GM19438 (cell line): ENCODE data around the gene AGK.
"Not testable (repeated sequence)": the region's sequence is repeated elsewhere in the genome, so short reads cannot be mapped to it uniquely, and the experiment has no call there.

Experiments
- ATAC-seq: cut with Tn5 transposase; IDR thresholded peaks from one replicate; pipeline ENCODE4 v1.9.1; 2021; ENCODE audit warnings: low read depth; ENCODE audit not compliant: unreplicated experiment

Gene AGK

DNA sequence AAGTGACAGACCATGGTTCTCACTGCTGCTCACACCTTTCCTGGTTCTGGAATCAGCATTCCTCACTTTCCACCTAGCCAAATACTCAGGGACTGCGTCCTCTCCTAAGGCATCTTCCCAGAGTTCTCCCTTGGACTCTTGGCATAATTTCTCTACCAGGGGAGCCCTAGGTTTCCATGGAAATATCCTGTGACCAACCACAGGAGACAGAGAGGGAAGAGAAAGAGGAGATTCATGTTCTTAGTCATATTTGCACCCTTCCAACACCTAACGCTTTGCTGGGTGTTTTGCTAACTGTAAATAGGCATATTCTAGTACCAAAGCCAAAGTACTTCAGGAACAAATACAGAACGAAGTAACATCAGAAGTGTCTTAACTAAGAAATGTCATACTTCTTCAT, 122.1 kb downstream of the AGK start:
- no peak for ATAC-seq

DNA sequence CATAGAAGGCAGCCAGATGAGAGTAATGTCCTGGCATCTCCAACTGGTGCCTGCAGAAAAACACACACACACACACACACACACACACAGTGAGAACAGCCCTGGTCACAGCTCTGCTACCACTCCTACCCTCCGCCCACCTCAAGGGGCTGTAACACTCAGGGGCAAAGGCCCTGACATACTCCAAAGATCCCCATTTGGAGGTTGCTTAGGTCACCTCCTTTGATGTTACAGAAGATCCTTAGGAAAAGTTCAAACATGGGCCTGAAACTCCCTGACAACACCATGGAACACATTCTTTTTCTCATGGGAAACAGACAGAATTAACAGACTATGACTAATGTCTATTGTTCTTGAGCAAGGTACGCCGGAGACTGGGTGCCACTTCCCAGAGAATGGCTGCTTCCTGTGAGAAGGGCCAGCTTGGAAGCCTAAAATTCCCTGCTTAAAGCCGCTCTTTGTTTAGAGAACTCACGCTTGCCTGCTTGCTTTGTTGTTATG, 123.0 kb downstream of the AGK start:
- ATAC-seq, result no peak

DNA sequence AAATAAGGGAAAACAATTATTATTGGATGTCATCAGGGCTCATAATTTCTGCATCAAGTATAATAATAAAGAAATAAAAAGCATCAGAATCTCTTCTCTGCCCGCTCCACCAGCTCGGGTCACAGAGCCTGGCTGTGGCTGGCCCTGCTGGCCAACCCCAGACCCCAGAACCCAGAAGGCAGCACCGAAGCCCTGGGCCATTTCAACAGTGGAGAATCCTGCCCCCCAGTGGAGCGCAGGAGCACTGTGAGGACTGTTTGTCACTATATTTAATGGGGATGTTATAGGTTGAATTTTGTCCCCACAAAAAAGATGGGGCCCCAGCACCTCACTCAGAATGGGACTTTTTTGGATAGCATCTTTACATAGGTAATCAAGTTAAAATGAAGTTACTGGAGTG, 123.5 kb downstream of the AGK start:
- no peak for ATAC-seq

DNA sequence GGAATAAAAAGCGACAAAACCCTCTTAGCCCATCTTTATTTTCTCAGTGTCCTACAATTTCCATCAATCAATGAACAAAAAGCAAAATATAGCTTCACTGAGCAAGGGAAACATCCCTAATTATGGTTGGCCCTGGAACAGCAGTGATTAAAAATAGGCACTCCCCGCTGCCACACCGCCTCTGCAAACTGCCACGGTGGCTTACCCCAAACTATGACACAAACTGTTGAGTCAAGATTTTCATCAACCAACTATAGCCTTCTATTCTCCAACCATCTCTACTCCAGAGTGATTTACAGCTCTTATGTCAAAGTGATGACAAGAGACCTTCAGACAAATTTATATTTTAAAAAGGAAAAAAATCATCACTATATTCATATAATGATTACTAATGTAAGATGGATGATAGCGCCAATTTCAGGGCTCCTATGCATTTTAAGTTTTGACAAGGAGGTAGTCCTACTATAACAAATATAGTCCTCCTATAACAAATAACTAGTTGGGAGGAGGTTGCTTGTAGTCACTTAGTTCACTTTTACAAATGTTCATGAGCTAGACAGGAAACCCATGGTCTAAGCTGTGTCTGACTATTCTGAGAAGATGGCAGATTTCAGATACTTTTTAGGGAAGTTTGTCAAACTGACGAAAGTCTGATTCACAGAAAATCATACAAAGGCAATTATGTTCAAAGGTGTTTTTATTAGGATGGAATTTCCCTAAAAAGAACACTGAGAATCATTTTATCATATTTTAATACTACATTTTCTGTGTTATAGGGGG, 124.4 kb downstream of the AGK start:
- ATAC-seq, result no peak

DNA sequence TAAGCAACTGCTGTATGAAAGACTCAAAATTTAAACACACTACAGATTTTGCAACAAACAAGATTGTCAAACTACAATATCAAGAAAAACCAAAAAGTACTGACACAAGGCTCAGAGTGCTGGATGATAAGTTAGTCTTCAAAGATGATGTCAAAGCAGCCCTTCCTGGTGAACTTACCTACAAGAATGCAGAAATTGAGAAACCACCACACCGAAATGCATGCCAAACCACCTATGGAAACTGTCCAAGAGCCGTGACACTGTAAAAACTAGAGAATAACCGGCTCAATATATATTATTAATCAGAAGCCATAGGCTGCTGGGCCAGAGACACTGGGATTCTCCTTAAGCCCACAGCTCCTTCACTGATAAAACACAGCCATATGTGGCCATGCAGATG, 125.4 kb downstream of the AGK start:
- no peak for ATAC-seq

DNA sequence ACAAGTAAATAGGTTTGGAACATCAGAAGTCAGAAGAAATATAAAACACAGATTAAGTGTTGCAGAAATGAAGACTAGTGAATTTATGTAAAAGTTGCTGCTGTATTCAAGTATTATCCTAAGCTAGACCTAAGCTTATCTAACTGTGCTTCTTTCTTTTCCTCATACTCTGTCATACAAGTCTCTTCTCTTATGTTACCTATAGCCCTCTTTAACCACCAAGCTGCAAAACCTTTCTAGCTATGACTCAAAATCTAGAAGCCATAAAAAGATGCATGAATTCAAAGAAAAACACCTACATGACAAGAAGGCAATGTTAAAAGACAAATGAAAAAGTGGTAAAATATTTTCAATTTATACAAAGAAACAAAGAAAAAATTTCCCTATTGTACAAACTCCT, 127.8 kb downstream of the AGK start:
- ATAC-seq, result no peak

DNA sequence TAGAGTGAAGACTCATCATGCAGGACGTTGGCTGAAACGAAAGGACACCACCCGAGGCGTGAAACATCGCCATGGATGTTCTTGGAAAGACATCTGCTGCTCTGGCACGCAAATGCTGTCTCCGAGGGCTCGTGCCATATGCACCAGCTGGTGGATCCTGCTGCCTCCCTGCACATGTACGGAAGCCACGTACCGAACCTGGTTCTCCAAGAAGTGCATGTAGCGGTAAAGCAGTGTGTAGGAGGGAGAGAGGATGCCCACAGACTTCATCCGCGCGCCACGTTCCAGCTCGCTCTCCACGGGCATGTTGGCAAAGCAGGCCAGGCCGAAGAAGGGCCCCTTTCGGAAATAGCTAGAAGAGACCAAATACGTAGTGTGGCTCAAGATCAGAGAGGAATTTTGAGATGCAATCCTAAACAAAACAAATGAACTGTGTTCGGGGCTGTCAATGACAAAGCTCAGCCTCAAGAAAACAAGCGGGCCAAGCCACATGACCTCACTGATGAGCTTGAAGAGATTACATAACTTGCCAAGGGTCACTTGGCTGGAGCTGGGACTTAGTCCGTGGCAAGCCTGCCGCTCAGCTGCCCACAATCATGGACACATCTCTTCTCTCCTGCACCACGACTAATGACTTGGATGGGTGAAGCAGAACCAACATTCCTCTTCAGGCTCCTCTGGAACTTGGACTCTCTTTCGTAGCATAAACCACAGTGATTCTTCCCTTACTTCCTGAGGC, 134.2 kb downstream of the AGK start:
- no peak for ATAC-seq

DNA sequence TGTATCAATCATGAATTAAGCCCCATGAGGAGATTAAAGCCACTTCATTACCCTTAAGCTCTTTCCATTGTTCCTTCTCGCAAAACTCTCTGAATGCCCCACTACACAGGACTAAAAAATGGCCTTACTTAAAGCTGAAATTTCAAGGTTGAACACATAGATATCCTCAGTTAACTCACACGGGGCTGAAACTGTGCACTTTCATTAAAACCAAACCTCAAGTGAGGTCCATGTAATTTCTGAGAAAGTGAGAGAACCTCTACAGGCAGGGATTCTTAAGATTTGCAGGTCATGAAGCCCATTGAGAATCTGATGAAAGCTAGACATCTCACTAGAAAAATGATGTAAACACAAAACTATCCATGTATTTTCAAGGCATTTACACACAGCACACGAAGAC, 134.9 kb downstream of the AGK start:
- ATAC-seq, result no peak

DNA sequence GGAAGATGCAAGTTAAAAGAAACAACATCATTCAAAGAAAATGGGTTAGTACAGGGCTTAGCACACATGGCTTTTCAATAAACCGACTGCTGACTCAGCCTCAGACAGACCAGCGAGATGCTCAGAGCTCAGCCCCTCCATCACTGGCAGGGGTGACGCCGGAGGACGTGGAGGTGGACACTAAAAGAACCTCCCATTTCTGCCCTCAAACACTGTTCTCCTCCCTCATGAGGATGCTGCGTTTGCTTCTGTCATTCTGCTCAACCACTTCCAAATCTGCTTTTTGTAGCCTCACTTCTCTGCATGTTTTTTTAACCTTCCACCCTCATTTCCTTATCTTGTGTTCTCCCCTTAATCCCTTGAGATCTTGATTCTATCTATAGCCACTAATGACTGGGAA, 135.5 kb downstream of the AGK start:
- no peak for ATAC-seq

DNA sequence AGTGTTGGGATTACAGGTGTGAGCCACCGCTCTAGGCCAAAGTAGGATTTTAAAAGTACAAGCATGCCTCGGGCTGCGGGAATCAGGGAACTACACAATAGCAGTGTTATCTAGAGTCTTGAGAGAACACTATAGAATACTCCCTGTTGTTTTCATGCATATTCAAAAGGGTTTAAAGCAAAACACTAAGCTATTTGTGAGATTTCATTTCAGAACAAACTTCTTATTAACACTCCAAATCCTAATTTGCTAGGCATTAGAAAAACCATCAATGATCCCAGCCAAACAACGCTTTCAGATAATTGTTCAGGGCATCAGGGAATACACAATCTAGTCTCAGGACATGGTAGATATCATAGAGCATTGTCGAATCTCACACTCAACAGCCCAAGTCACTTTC, 136.8 kb downstream of the AGK start:
- no peak for ATAC-seq

DNA sequence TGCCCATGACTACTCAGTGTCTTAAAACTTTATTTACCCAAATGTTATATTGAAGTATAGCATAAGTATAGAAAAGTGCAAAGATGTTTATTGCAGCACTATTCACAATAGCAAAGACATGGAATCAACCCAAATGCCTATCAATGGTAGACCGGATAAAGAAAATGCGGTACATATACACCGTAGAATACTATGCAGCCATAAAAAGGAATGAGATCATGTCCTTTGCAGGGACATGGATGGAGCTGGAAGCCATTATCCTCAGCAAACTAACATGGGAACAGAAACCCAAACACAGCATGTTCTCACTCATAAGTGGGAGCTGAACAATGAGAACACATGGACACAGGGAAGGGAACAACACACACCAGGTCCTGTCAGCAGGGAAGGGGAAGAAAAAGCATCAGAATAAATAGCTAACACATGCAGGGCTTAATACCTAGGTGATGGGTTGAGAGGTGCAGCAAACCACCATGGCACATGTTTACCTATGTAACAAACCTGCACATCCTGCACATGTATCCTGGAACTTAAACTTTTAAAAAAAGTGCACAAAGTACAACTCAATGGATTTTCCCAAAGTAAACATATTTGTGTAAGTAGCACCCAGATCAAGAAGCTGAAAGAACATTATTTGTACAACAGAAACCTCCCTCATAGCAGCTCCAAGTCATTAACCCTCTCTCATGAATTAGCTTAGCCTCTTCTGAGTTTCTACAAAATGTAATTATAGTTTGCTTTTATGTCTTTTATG, 138.0 kb downstream of the AGK start:
- ATAC-seq, result not testable (repeated sequence)

DNA sequence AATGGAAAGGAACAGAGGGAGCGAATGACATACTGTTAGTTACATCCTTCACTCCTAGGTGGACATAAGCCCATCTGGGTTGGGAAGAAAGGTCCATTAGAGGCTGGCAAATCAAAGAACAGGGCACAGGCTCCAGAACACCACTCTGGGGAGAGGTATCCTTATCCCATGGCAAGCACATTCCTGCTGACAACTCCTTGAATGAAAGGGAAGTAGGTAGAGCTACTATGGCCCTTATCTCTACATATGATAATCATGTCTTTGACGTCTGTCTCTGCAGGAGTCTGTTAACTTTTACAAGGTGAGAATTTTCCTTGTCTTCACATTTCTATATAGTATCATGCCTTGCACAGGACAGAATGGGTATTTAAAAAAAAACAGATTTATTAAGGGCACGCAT, 140.3 kb downstream of the AGK start:
- no peak for ATAC-seq

DNA sequence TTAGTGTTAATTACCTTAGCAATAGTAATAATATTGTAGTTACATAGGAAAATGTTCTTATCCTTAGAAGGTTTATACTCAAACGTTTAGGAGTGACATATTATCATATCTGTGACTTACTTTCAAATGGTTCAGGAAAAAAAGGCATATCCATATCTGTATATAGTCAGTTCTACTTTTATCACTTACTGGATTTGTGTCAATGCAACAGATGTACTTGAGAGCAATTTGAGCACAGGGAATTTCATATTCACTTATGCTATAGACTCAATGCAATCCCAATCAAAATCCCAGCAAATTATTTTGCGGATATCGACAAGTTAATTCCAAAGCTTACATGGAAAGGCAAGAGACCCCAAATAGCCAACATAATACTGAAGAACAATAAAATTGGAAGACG, 140.8 kb downstream of the AGK start:
- no peak for ATAC-seq

DNA sequence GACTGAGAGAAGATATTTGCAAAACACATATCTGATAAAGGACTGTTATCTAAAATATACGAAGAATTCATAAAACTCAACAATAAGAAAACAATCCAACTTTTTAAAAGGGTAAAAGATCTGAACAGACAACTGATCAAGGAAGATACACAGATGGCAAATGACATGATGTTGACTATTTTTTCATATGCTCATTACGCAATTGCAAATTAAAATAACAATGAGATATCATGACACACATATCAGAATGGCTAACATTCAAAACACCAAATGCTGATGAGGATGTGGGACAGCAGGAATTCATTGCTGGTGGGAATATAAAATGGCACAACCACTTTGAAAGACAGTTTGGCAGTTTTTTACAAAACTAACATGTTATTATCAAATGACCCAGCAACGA, 141.9 kb downstream of the AGK start:
- ATAC-seq, result no peak

DNA sequence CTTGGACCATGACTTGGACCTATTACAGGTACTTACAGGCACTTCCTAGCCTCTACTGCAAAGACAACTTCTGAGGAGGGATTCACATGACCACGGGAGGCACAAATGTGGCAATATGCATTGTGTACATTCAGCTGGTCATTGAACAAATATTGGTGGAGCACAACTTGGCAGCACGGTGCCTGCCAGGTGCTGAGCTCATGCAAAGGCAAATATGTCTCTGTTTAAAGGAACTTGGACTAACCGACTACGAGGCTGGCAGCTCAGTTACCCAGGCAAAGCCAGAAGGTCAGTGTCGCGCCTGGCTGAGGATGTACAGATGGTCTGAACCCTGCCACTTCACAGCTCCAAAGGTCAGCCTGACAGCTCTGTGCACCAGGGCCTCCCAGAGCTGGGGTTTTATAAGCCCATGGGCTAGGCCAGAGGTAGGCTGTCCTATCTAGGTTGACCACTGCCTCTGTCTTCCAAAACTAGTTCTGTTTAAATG, 144.6 kb downstream of the AGK start:
- no peak for ATAC-seq

DNA sequence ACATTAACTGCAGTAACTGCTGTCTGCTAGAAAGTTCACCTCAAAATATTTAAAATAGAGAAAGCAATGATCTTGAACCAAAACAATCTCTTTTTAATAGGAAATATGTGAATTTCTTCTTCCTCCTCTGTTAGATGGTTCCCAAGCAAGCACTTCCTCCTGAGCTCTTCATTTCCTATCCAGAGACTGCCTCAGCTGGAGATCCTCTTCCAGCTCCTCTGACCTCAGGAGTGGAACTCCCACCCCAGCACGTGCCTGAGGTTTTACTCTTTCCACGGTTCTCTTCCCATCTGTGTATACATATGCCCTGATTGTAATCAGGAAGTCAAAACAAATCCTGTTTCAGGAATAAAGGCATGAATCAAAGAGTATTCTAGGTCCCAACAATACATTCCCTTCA, 145.1 kb downstream of the AGK start:
- no peak for ATAC-seq

DNA sequence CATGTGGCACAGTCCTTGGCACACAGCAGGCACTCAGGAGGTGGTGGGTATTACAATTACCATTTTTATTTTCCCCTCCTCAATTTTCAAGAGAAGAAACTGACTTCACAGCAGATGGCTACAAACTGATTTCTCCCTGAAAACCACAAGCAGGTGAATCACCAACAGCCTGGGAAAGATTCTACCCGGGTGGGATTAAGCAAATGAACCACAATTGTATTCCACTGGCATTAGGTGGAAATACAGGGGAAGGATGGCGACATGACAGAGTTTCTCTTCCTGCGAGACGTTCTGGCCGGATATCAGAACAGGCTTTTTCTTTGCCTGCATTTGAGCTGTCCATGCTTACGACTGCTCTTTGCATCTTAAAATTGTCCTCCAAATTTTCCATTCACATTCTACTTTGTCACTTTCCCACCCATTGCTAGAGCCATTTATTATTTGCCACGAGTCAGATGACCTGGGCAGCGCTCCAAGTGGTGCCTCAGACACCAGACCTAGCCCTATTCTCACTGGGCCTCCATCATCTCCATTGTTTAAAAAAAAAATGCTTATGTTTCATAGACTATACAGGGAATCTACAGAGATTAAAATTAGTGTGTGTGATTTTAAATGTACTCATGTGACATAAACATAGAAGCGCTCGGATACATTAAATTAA, 146.1 kb downstream of the AGK start:
- ATAC-seq, result no peak

DNA sequence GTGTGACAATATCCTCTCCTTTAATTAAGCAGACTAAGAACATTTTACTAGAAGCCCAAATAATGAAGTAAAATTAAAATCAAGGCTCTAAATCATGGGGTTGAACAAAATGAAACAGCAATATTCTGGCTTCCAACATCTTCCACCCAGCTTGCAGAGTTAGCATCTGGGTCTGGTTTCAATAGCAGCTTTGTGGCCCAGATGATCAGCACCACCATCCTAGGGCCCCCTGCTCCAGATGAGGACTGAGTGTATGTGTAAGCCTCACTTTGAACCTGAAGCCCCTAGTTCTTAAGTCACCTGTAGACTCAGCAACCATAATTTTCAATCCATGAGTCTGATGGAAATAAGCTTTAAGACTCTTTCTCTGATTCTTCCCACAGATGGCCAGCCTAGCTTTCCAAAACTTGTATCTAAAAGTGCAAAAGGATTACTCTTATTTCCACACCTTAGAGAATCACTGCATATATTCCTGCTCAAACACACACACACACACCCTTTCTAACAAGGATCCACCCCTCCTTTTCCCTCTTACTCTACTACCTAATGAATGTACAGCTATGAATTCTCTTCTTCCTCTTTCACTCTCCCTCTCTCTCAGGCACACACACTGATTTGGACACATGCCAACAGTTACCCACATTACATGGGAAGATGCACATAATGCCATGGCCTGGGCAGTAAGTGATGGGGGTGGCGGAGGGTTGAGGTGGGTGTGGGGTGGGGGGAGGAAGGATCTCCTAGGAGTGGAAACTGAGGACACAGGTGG, 147.2 kb downstream of the AGK start:
- ATAC-seq, result no peak

DNA sequence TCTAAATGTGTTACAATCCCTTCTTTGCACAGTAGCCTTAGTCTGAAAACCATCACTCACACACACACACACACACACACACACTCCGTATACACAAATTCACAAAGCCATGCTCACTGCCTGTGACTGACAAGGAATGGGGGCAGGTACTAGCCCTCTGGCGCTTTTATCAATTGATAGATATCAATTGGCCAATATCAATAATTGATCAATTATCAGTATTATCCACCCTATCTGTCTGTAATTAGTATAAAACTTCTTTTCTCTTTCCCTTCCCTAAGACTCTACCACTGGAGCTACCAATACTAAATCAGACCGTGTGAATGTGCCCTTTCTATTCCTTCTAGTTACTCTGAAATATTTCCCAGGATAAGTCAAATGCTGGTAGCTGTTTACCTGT, 148.7 kb downstream of the AGK start:
- no peak for ATAC-seq

DNA sequence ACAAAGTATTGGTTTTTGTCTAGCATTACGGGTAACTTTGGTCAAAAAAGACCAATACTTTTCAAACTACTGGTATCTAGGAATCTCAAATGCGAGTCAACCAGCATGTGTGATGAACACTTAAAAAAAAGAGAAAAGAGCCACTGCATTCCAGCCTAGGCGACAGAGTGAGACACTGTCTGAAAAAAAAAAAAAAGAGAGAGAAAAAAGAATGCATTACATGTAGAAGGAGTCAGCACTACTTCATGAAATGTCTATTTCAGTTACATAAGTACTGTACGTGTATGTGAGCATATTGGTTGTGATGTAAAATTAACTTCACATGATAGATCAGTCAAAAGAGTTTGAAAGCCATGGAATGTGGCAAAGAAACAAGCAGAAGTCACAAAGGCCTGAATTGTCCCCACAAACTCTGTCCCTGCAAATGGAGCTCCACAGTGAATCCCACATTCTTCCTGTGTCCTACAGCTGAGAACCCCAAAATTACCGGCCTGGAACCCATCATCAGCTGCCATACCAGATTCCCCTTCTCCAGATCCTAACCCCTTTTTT, 149.2 kb downstream of the AGK start:
- no peak for ATAC-seq
